Measurements from ENCODE around the gene HEPACAM. TPM values are rescaled to one million over a fixed set of nuclear protein-coding genes. Genes with fewer than 3 reads are reported as not detected.

HEPACAM gene
- polyA plus RNA-seq, 1 experiment, result 0.05 TPM

- DNase-seq (ENCODE audit: low read depth, low spot score), result no peak
- no peaks in the 10 kb centered on the region; the same call in 1 of the 2 replicates for H3K9me3 ChIP-seq (ENCODE audit: control insufficient read depth, insufficient read depth, low read length)
- ChIA-PET POLR2A (no interaction called here), CTCF (interaction anchor here (1.2 to 1.3 kb wide), 2 partner anchors 12 to 20 kb away, joined by 4 to 7 read pairs; partner anchors contain the start of gene ROBO4)
- H3K27ac ChIP-seq (ENCODE audit: low read depth, low read length), result no peak overlapping the region
- TF ChIP-seq, protein P1, sequence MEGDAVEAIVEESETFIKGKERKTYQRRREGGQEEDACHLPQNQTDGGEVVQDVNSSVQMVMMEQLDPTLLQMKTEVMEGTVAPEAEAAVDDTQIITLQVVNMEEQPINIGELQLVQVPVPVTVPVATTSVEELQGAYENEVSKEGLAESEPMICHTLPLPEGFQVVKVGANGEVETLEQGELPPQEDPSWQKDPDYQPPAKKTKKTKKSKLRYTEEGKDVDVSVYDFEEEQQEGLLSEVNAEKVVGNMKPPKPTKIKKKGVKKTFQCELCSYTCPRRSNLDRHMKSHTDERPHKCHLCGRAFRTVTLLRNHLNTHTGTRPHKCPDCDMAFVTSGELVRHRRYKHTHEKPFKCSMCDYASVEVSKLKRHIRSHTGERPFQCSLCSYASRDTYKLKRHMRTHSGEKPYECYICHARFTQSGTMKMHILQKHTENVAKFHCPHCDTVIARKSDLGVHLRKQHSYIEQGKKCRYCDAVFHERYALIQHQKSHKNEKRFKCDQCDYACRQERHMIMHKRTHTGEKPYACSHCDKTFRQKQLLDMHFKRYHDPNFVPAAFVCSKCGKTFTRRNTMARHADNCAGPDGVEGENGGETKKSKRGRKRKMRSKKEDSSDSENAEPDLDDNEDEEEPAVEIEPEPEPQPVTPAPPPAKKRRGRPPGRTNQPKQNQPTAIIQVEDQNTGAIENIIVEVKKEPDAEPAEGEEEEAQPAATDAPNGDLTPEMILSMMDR (IDR thresholded peaks at IDR 0.05; ENCODE audit: low read depth, low read length), result no peak
- H3K4me3 ChIP-seq (ENCODE audit: low read depth, low read length), result peak overlapping the region; percentile 73
- peaks cover 3% of the 10 kb centered on the region for H3K27me3 ChIP-seq (ENCODE audit: control insufficient read depth, insufficient read depth, low read length)
Measured at GRCh38 chr11:124877910-124878758, 57.7 kb downstream of the HEPACAM start.

GRCh38 chr11:124877631-124877909 lies 58.3 kb downstream of the HEPACAM start:
- TF ChIP-seq, protein P1 (IDR thresholded peaks at IDR 0.05; ENCODE audit: low read depth, low read length), result no peak
- peak overlapping the region; percentile 73 for H3K4me3 ChIP-seq (ENCODE audit: low read depth, low read length)
- no peak for DNase-seq (ENCODE audit: low read depth, low spot score)
- H3K9me3 ChIP-seq (ENCODE audit: control insufficient read depth, insufficient read depth, low read length), result no peaks in the 10 kb centered on the region; the same call in 1 of the 2 replicates
- ChIA-PET POLR2A (no interaction called here), CTCF (interaction anchor here (1.3 kb wide), 1 partner anchor 11 kb away, joined by 7 read pairs; no protein-coding TSS in a partner anchor)
- peak overlapping the region; percentile 2 for H3K27ac ChIP-seq (ENCODE audit: low read depth, low read length)
- H3K27me3 ChIP-seq (ENCODE audit: control insufficient read depth, insufficient read depth, low read length), result peaks cover 9% of the 10 kb centered on the region

- no peak for DNase-seq (ENCODE audit: low read depth, low spot score)
- POLR2A ChIA-PET, result interaction anchor here (0.5 to 1.6 kb wide), 13 partner anchors 14 to 160 kb away, joined by 3 to 31 read pairs (median 6); partner anchors contain the start of genes CCDC15, MSANTD2 and ROBO4
- CTCF ChIA-PET, result interaction anchor here (0.5 to 1.8 kb wide), 84 partner anchors 7 to 726 kb away, joined by 3 to 43 read pairs (median 4); partner anchors contain the start of genes CCDC15, HEPACAM, HEPN1 and ROBO4
- Histone ChIP-seq H3K27me3 (ENCODE audit: control insufficient read depth, insufficient read depth, low read length) (peaks cover 14% of the 10 kb centered on the region), H3K9me3 (ENCODE audit: control insufficient read depth, insufficient read depth, low read length) (no peaks in the 10 kb centered on the region; the same call in 1 of the 2 replicates), H3K27ac (ENCODE audit: low read depth, low read length) (peak overlapping the region; percentile 97), H3K4me3 (ENCODE audit: low read depth, low read length) (peak overlapping the region; percentile 73)
- TF ChIP-seq, protein P1 (IDR thresholded peaks at IDR 0.05; ENCODE audit: low read depth, low read length), result no peak
Measured at GRCh38 chr11:124876818-124877630, 58.8 kb downstream of the HEPACAM start.

- ChIA-PET POLR2A (interaction anchor here (0.5 to 1.6 kb wide), 14 partner anchors 14 to 236 kb away, joined by 3 to 31 read pairs (median 6); partner anchors contain the start of genes CCDC15, MSANTD2, ROBO4 and TMEM218), CTCF (interaction anchor here (0.5 to 1.8 kb wide), 87 partner anchors 8 to 727 kb away, joined by 3 to 43 read pairs (median 4); partner anchors contain the start of genes CCDC15, HEPACAM, HEPN1 and ROBO4)
- H3K27me3 ChIP-seq (ENCODE audit: control insufficient read depth, insufficient read depth, low read length), result peaks cover 21% of the 10 kb centered on the region
- TF ChIP-seq, protein P1 (IDR thresholded peaks at IDR 0.05; ENCODE audit: low read depth, low read length), result peak; percentile 65
- DNase-seq (ENCODE audit: low read depth, low spot score), result peak; percentile 94
- no peaks in the 10 kb centered on the region; the same call in 1 of the 2 replicates for H3K9me3 ChIP-seq (ENCODE audit: control insufficient read depth, insufficient read depth, low read length)
- H3K27ac ChIP-seq (ENCODE audit: low read depth, low read length), result peak overlapping the region; percentile 97
- H3K4me3 ChIP-seq (ENCODE audit: low read depth, low read length), result peak overlapping the region; percentile 73
Measured at GRCh38 chr11:124875943-124876817, 59.7 kb downstream of the HEPACAM start.
